ELR (cell line): ENCODE measurements around the gene PUSL1.
A peak's percentile ranks its signal among the peaks of the same experiment; 100 is the strongest.

Source experiments
- DNase-seq: peaks from one replicate; pipeline ENCODE4 v3.0.0-alpha.2; 2015; ENCODE audit warnings: low read depth

Gene PUSL1

GRCh38 chr1:1325288-1326074 lies 17.1 kb downstream of the PUSL1 start:
- no peak for DNase-seq

GRCh38 chr1:1326075-1326605 lies 17.7 kb downstream of the PUSL1 start:
- DNase-seq, result no peak

GRCh38 chr1:1327291-1327690 lies 18.9 kb downstream of the PUSL1 start:
- DNase-seq, result no peak

- DNase-seq, result no peak
These were observed 19.9 kb downstream of the PUSL1 start for GRCh38 chr1:1328254-1328653.

- no peak for DNase-seq
These were observed 21.2 kb downstream of the PUSL1 start for GRCh38 chr1:1329304-1330210.

- DNase-seq, result no peak
These were observed 22.1 kb downstream of the PUSL1 start for GRCh38 chr1:1330366-1331067.

GRCh38 chr1:1331068-1331965 lies 22.9 kb downstream of the PUSL1 start, which contains the start of gene TAS1R3:
TAS1R3 (plus strand) TSS chr1:1331280; CDS start chr1:1331346, 66 bp downstream.
- peak; percentile 40 for DNase-seq

GRCh38 chr1:1332031-1332755 lies 23.8 kb downstream of the PUSL1 start:
- DNase-seq, result no peak

GRCh38 chr1:1332774-1333480 lies 24.5 kb downstream of the PUSL1 start:
- no peak for DNase-seq

GRCh38 chr1:1333551-1334241 lies 25.3 kb downstream of the PUSL1 start:
- no peak for DNase-seq

GRCh38 chr1:1334835-1335234 lies 26.4 kb downstream of the PUSL1 start:
- DNase-seq, result no peak

GRCh38 chr1:1335283-1335682 lies 26.9 kb downstream of the PUSL1 start:
- no peak for DNase-seq

- no peak for DNase-seq
These were observed 27.4 kb downstream of the PUSL1 start for GRCh38 chr1:1335792-1336248.

GRCh38 chr1:1336446-1336845 lies 28.0 kb downstream of the PUSL1 start:
- no peak for DNase-seq

GRCh38 chr1:1336931-1337792 lies 28.8 kb downstream of the PUSL1 start:
- DNase-seq, result no peak

- DNase-seq, result no peak
These were observed 29.4 kb downstream of the PUSL1 start for GRCh38 chr1:1337793-1338147.

GRCh38 chr1:1338278-1338677 lies 29.9 kb downstream of the PUSL1 start:
- no peak for DNase-seq

- DNase-seq, result no peak
These were observed 31.8 kb downstream of the PUSL1 start for GRCh38 chr1:1340185-1340584.
